LNCAP (cell line): ENCODE data around the gene FXYD5.

Experiments
- TF ChIP-seq, protein P1 (sequence below): fragments of 450-650 bp; IDR thresholded peaks from 2 replicates; pipeline ENCODE4 v1.5.1; 2017; ENCODE audit warnings: mild to moderate bottlenecking

FXYD5 gene

DNA sequence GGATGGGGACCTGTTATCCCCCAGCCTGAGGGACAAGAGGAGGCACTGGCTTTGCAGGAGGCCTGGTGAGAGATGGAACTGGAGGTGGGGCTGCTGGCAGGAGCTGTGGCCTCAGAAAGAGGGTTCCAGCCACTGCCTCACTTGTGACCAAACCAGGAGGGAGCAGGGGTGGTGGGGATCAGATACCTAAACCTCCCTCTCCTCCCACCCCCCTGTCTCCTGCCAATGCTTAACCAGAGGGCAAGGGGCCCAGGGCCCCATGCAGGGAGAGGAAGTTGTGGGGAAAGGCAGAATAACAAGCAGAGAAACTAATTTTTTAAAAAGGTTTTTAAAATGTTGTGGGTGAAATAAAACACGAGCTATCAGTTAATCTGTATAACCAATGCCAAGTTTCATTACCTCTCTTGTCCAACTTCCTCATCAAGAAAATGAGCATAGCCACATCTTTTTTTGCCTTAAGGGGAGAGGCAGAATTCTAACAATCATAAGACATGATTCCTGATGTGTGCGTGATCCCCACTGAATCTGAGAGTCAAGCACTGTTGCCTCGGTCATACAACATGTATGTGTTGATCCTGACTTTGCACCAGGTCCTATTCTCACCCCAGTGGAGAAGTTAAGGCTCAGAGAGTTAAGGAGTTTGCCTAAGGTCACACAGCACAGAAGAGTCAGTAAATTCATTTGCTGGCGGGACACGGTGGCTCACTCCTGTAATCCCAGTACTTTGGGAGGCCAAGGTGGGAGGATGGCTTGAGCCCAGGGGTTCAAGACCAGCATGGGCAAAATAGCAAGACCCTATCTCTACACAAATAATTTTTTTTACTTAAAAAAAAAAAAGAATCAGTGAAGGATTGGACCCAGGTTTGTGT is 12.9 kb downstream of the FXYD5 start:
- TF ChIP-seq, protein P1, sequence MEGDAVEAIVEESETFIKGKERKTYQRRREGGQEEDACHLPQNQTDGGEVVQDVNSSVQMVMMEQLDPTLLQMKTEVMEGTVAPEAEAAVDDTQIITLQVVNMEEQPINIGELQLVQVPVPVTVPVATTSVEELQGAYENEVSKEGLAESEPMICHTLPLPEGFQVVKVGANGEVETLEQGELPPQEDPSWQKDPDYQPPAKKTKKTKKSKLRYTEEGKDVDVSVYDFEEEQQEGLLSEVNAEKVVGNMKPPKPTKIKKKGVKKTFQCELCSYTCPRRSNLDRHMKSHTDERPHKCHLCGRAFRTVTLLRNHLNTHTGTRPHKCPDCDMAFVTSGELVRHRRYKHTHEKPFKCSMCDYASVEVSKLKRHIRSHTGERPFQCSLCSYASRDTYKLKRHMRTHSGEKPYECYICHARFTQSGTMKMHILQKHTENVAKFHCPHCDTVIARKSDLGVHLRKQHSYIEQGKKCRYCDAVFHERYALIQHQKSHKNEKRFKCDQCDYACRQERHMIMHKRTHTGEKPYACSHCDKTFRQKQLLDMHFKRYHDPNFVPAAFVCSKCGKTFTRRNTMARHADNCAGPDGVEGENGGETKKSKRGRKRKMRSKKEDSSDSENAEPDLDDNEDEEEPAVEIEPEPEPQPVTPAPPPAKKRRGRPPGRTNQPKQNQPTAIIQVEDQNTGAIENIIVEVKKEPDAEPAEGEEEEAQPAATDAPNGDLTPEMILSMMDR, result no peak

DNA sequence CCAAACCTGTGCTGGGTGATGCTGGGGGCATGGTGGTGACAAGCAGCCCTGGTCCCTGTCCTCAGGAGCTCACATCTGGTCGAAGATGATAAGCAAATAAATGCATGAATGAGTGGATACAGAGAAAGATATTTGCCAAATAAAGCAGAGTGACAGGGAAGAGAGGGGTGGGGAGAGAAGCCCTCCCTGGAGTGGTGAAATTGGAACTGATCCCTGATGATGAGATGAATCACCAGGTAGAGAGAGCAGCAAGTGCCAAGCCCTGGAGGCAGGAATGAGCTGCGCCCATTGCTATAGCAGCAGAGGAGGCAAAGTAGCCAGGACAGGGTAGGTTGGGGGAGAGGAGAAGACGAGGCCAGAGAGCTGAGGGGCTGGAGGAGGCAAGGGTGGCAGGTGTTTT is 13.7 kb downstream of the FXYD5 start:
- TF ChIP-seq, protein P1, result no peak

DNA sequence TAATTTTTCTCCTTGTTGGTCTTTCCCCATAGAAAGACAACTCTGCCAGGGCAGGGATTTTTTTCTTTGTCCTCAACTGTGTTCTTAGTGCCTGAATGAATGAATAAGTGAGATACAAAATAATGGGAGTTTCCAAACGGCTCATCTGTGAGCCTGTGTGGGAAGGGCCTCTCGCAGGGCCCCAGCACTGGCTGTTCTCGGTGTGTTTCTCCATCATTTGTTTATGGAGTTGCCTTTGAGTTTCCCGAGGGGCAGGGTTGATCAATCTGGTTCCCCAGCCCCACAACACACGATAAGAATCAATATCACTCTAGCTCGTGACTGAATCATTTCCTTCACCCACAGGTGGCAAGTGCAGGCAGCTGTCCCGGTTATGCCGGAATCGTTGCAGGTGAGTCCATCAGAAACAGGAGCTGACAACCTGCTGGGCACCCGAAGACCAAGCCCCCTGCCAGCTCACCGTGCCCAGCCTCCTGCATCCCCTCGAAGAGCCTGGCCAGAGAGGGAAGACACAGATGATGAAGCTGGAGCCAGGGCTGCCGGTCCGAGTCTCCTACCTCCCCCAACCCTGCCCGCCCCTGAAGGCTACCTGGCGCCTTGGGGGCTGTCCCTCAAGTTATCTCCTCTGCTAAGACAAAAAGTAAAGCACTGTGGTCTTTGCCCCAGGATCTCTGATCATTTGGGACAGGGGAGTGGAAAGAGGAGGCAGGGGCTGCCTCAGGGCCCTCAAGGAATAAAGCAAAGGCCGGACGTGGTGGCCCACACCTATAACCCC is 14.9 kb downstream of the FXYD5 start:
- TF ChIP-seq, protein P1, result no peak

DNA sequence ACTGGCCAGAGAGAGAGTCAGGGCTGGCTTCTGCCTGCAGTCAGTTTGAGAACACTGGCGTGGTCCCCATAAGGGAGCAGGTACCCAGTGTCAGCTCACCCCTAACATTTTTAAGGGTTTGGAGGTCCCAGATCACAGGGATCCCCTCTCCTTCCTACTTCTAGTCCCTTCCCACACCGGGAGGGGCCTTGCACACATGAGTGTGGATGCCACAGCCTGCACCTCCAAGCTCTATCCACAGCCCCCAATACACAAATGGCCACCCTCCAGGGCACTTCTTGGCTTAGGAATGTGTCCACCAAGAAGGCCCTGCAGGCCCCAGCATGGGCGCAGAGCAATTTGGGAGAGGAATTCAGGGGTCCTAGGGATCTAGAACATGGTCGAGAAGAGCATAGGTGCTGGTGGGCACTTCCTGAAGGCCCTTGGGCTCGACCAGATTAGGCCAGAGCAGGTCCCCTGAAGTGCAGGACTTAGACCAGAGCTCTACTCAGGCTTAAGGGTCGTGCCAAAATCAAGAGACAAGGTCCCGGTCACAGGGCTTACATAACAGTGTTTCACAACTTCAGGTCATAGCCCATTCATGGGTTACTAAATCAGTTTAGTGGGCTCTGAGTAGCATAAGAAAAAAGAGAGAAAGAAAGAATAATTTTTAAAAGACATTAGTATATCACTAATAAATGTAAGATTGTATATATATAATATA is 16.0 kb downstream of the FXYD5 start:
- TF ChIP-seq, protein P1, result no peak

DNA sequence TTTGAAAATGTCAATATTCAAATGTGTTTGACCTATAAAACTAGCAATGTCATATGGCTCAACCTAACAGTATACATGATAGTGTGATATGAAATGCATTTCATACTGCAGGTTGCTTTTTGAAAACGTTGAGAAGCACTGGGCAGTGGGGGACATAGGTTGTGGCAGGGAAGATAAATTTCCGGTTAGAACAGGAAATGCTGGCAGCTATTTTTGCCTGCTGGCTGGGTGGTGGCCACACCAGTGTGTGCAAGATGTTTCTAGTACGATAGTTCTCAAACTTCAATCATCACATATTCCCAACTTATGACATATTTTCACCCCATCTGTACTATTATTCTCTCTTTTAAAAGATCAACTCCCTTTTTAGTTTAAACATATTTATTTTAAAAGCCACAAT is 17.2 kb downstream of the FXYD5 start:
- TF ChIP-seq, protein P1, result no peak

DNA sequence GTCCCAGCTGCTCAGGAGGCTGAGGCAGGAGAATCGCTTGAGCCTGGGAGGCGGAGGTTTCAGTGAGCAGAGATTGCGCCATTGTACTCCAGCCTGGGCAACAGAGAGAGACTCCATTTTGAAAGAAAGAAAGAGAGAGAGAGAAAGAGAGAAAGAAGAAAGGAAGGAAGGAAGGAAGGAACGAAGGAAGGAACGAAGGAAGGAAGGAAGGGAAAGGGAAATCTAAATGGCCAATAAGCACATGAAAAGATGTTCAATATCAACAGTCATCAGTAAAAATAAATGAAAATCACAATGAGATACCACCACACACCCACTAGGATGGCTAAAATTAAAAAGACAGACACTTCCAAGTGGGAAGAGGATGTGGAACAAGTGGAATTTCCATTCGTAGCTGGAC is 19.7 kb downstream of the FXYD5 start:
- TF ChIP-seq, protein P1, result no peak

DNA sequence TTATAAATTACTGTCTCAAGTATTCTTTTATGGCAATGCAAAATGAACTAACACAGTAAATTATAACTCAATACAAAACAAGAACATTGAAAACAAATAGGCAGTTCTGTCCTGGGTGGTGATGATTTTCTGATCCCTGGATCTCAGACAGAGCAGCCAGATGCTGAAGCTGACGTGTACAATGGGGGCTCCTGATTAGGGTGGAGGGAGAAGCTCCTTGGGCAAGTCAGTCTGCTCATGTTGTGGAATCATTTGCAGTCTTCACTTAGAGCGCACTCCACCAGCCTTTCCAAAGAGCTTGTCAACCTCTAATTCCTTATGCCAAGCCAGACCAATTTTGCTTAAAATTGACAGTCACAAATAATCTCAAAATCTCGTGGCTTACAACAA is 21.6 kb downstream of the FXYD5 start:
- TF ChIP-seq, protein P1, result no peak
